ENCODE measurements around the gene RALB.
"Not testable (repeated sequence)": the region's sequence is repeated elsewhere in the genome, so short reads cannot be mapped to it uniquely, and the experiment has no call there.

The RALB gene

DNA sequence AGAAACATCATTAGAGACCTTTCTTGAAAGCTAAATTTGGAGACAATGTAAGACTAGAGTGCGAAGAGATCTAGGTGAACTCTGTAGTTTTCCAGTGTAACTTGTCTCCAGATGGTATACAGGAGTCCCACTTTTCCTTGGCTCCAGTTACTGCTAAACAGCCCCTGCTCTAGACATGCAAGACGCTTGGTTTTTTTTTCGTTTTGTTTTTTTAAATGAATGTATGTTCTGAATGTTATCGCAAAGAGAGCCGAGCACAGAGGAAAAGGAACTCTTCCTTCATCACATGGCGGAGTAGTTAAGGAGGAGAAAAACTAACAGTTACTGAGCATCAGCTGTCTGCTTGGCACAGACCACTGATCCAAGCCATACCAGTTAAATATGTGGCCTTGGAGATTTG, 2.4 kb downstream of the RALB start:
- Histone ChIP-seq H3K9me3 (ENCODE audit: low read length) (no peaks in the 10 kb centered on the region), H3K4me1 (ENCODE audit: insufficient read depth, low read length) (peaks cover 15% of the 10 kb centered on the region), H3K36me3 (ENCODE audit: insufficient read depth, low read length) (no peaks in the 10 kb centered on the region), H3K4me3 (ENCODE audit: low read length) (no peak overlapping the region), H3K27me3 (ENCODE audit: insufficient read depth, low read length) (peaks cover 15% of the 10 kb centered on the region), H2AFZ (ENCODE audit: low read depth, low read length) (no peak overlapping the region)

DNA sequence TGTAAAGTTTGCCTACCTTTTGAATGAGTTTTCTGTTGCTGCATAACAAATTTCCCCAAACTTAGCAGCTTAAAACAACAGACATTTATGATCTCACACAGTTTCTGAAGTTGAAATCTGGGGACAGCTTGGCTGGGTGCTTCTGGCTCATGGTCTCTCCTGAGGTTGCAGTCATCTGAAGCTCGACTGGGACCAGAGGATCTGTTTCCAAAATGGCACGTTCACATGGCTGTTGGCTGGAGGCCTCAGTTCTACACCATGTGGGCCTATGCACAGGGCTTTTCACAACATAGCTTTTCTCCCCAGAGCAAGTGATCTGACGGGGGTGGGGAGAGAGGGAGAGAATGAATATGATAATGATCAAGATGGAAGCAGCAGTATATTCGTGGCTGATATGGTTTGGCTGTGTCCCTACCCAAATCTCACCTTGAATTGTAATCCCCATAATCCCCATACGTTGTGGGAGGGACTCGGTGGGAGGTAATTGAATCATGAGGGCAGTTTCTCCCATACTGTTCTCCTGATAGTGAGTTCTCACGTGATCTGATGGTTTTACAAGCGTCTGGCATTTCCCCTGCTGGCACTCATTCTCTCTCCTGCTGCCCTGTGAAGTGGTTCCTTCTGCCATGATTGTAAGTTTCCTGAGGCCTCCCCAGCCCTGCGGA, 3.5 kb downstream of the RALB start:
- no peak overlapping the region for H3K4me3 ChIP-seq (ENCODE audit: low read length)
- no peak overlapping the region for H2AFZ ChIP-seq (ENCODE audit: low read depth, low read length)

DNA sequence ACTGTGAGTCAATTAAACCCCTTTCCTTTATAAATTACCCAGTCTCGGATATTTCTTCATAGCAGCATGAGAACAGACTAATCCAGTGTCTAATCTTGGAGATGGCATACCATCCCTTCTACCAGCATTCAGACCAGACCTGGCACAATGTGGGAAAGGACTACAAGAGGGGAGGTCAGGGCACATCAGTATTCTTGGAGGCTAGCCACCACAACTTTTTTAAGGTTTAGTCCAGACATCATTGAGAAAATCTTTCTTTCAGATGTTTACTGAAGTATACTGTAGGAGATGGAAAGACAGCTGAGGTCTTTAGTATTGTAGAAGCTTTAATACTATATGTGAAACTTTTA, 4.0 kb downstream of the RALB start:
- Histone ChIP-seq H3K27me3 (ENCODE audit: insufficient read depth, low read length) (no peaks in the 10 kb centered on the region), H2AFZ (ENCODE audit: low read depth, low read length) (no peak overlapping the region), H3K4me3 (ENCODE audit: low read length) (no peak overlapping the region), H3K9me3 (ENCODE audit: low read length) (peaks cover 5% of the 10 kb centered on the region), H3K36me3 (ENCODE audit: insufficient read depth, low read length) (no peaks in the 10 kb centered on the region), H3K4me1 (ENCODE audit: insufficient read depth, low read length) (peaks cover 15% of the 10 kb centered on the region)

More for the DNA sequence above, 3.5 kb downstream of the RALB start:
- H3K27me3 ChIP-seq (ENCODE audit: insufficient read depth, low read length): peaks cover 5% of the 10 kb centered on the region
- H3K9me3 ChIP-seq (ENCODE audit: low read length): peaks cover 5% of the 10 kb centered on the region
- H3K36me3 ChIP-seq (ENCODE audit: insufficient read depth, low read length): no peaks in the 10 kb centered on the region
- H3K4me1 ChIP-seq (ENCODE audit: insufficient read depth, low read length): peaks cover 15% of the 10 kb centered on the region

DNA sequence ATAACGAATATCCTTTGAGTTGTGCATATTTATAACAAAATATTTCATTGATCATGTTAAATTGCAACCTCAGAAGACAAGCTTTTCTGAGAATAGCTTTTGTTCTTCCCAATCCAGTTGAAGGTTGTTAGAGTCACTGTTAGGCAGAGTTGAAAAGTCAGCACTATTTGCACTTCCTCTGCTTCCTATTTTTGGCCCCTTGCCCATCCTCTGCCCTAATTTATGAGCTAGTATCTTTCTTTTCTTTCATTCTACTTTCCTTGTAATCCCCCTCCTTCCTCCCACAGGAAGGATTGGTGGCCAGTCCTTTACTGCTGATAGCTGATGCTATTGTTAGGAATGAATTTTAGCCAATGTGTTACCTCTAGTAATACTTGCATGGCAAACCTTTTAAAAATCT, 4.9 kb downstream of the RALB start:
- Histone ChIP-seq H3K27me3 (ENCODE audit: insufficient read depth, low read length) (no peaks in the 10 kb centered on the region), H3K36me3 (ENCODE audit: insufficient read depth, low read length) (no peaks in the 10 kb centered on the region)

DNA sequence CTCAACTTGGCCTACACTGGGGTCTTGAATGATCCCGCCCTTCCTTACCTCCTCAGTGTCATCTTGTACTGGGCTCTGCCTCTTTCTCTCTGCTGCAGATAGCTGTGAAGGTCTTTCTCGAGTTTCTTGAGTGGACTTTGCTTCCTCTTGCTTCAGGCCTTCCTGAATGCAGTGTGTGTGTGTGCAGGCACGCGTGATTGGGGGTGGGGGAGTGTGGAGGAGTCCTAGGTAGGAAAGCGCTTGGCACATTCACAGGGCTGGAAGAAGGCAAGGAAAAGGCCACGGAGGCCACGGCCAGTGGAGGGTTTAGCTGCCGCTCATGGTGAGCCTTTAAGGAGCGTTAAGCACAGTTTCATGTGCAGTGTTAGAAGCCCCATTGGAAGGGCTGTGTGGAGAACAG, 5.5 kb downstream of the RALB start:
- Histone ChIP-seq H3K9me3 (ENCODE audit: low read length) (peaks cover 5% of the 10 kb centered on the region), H3K27me3 (ENCODE audit: insufficient read depth, low read length) (no peaks in the 10 kb centered on the region), H3K36me3 (ENCODE audit: insufficient read depth, low read length) (no peaks in the 10 kb centered on the region), H3K4me3 (ENCODE audit: low read length) (no peak overlapping the region), H2AFZ (ENCODE audit: low read depth, low read length) (no peak overlapping the region), H3K4me1 (ENCODE audit: insufficient read depth, low read length) (peaks cover 10% of the 10 kb centered on the region)

More for the DNA sequence above, 4.9 kb downstream of the RALB start:
- Histone ChIP-seq H3K9me3 (ENCODE audit: low read length) (peaks cover 5% of the 10 kb centered on the region), H3K4me3 (ENCODE audit: low read length) (no peak overlapping the region), H3K4me1 (ENCODE audit: insufficient read depth, low read length) (peaks cover 10% of the 10 kb centered on the region), H2AFZ (ENCODE audit: low read depth, low read length) (no peak overlapping the region)

DNA sequence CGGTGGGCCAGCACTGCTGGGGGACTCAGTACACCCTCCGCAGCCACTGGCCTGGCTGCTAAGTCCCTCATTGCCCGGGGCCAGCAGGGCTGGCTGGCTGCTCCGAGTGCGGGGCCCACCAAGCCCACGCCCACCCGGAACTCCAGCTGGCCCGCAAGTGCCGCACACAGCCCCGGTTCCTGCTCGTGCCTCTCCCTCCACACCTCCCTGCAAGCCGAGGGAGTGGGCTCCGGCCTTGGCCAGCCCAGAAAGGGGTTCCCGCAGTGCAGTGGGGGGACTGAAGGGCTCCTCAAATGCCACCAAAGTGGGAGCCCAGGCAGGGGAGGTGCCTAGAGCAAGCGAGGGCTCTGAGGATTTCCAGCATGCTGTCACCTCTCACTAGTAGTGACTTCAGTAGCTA, 7.3 kb downstream of the RALB start:
- H2AFZ ChIP-seq (ENCODE audit: low read depth, low read length); H3K36me3 ChIP-seq (ENCODE audit: insufficient read depth, low read length); H3K4me1 ChIP-seq (ENCODE audit: insufficient read depth, low read length); H3K4me3 ChIP-seq (ENCODE audit: low read length); H3K9me3 ChIP-seq (ENCODE audit: low read length); H3K27me3 ChIP-seq (ENCODE audit: insufficient read depth, low read length): not testable (repeated sequence)

DNA sequence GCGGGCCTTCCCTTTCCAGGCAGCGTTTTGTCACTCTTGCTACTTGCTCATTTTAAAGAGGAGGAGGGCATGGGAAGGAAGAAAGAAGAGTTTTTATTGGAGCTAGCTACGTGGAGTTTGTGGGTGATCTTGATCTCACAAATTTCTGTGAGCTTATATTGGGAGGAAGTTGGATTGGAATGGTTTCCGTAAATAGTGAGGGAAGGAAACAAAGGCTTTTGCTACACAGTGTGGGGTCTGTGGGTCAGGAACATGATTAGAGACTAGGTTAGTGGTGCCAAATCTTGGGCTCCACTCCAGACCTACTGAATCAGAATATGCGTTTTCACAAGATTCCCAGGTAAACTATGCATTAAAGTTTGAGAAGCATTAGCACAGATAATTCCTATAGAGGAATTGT, 8.1 kb downstream of the RALB start:
- H3K4me3 ChIP-seq (ENCODE audit: low read length): no peak overlapping the region
- H3K27me3 ChIP-seq (ENCODE audit: insufficient read depth, low read length): no peaks in the 10 kb centered on the region
- H3K36me3 ChIP-seq (ENCODE audit: insufficient read depth, low read length): no peaks in the 10 kb centered on the region
- H3K4me1 ChIP-seq (ENCODE audit: insufficient read depth, low read length): no peaks in the 10 kb centered on the region
- peaks cover 5% of the 10 kb centered on the region for H3K9me3 ChIP-seq (ENCODE audit: low read length)
- H2AFZ ChIP-seq (ENCODE audit: low read depth, low read length): no peak overlapping the region

DNA sequence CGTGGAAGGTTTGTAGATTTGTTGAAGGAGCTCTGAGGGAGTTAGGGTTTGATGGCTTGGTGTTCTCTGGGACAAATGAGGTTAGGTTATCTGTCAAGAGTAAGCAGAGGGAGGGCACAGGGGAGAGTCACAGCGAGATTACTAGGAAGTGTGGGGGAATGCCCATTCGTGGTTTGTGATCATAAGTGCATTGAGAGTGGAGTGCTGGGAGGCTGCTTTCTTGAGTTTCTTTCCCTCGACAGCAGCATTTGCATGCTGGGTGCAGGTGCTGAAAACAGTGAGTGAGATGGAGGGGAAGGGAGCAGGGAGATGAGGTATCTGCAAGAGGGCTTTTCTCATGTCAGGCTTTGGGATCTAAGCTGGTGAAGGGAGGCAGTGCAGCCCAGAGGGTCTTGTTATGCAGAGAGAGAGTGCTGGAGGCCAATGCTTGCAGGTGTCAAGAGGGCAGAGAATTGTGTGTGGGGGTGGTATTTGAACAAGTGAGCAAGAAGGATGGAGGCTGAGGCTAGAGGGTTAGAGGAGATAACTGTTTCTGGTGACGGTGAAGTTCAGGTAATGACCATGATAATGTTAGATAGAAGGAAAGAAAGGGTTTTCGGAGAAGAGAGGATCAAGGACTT, 8.8 kb downstream of the RALB start:
- no peaks in the 10 kb centered on the region for H3K36me3 ChIP-seq (ENCODE audit: insufficient read depth, low read length)
- H3K4me1 ChIP-seq (ENCODE audit: insufficient read depth, low read length): no peaks in the 10 kb centered on the region
- H2AFZ ChIP-seq (ENCODE audit: low read depth, low read length): no peak overlapping the region
- peaks cover 5% of the 10 kb centered on the region for H3K9me3 ChIP-seq (ENCODE audit: low read length)
- no peaks in the 10 kb centered on the region for H3K27me3 ChIP-seq (ENCODE audit: insufficient read depth, low read length)
- no peak overlapping the region for H3K4me3 ChIP-seq (ENCODE audit: low read length)

DNA sequence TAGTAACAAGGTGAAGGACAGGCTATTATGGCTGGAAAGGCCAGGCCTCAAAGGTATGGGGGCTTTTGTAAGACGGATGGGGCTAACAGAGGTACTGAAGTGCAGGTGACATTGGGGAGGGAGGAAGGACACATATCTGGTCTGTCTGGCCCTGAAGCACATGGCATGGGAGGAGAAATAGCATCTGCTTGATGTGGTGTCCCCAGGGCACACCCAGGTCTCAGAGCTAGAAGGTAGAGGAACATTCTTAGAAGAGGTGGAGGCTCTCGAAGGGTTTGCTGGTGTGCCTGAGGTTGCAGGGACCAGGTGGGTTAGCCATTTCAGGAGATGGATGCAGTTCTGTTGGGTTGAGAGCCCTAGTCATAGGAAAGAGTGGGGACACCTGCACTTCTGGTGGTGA, 9.5 kb downstream of the RALB start:
- H3K4me1 ChIP-seq (ENCODE audit: insufficient read depth, low read length): no peaks in the 10 kb centered on the region
- no peaks in the 10 kb centered on the region for H3K27me3 ChIP-seq (ENCODE audit: insufficient read depth, low read length)
- no peak overlapping the region for H2AFZ ChIP-seq (ENCODE audit: low read depth, low read length)
- H3K9me3 ChIP-seq (ENCODE audit: low read length): peaks cover 5% of the 10 kb centered on the region
- no peak overlapping the region for H3K4me3 ChIP-seq (ENCODE audit: low read length)
- no peaks in the 10 kb centered on the region for H3K36me3 ChIP-seq (ENCODE audit: insufficient read depth, low read length)

DNA sequence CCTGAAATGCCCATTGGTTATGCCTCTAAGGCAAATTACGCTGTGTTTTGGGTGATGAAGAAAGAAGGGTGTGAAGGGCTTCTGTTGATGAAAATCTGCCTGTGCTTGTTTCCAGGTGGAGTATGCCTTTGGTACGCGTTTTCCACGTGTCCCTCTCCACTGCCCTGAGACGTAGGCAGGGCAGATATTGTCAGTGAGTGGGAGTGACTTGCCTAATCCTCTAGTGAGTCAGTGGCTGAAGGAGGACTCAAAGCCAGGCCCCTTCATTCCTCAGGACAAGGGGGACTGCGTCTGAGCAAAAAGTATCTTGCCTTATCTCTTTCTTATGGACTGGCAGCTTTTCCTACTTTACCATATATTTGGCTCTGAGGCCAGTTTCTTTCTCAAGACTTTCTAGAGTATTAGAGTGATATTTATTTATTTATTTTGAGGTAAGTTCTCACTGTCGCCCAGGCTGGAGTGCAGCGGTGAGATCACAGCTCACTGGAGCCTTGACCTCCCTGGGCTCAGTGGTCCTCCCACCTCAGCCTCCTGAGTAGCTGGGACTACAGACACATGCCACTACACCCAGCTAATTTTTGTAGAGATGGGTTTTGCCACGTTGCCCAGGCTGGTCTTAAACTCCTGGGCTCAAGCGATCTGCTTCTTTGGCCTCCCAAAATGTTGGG, 10.2 kb downstream of the RALB start:
- H2AFZ ChIP-seq (ENCODE audit: low read depth, low read length): no peak overlapping the region
- H3K4me1 ChIP-seq (ENCODE audit: insufficient read depth, low read length): no peaks in the 10 kb centered on the region

DNA sequence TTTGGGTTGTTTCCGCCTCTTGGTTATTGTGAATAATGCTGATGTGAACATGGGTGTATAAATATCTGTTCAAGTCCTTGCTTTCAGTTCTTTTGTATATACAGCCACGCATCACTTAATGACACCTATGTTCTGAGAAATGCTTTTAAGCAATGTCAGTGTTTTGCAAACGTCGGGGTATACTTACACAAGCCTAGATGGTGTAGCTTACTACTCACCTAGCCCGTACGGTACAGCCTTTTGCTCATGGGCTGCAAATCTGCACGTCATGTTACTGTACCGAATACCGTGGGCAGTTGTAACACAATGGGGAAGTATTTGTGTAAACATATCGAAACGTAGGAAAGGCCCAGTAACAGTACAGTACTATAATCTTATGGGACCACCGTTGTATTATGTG, 12.4 kb downstream of the RALB start:
- Histone ChIP-seq H2AFZ (ENCODE audit: low read depth, low read length) (no peak overlapping the region), H3K4me1 (ENCODE audit: insufficient read depth, low read length) (no peaks in the 10 kb centered on the region), H3K4me3 (ENCODE audit: low read length) (no peak overlapping the region), H3K27me3 (ENCODE audit: insufficient read depth, low read length) (no peaks in the 10 kb centered on the region), H3K36me3 (ENCODE audit: insufficient read depth, low read length) (no peaks in the 10 kb centered on the region), H3K9me3 (ENCODE audit: low read length) (peaks cover 10% of the 10 kb centered on the region)

More for the DNA sequence above, 10.2 kb downstream of the RALB start:
- H3K4me3 ChIP-seq (ENCODE audit: low read length): no peak overlapping the region
- H3K36me3 ChIP-seq (ENCODE audit: insufficient read depth, low read length): no peaks in the 10 kb centered on the region
- H3K27me3 ChIP-seq (ENCODE audit: insufficient read depth, low read length): no peaks in the 10 kb centered on the region
- H3K9me3 ChIP-seq (ENCODE audit: low read length): peaks cover 5% of the 10 kb centered on the region

DNA sequence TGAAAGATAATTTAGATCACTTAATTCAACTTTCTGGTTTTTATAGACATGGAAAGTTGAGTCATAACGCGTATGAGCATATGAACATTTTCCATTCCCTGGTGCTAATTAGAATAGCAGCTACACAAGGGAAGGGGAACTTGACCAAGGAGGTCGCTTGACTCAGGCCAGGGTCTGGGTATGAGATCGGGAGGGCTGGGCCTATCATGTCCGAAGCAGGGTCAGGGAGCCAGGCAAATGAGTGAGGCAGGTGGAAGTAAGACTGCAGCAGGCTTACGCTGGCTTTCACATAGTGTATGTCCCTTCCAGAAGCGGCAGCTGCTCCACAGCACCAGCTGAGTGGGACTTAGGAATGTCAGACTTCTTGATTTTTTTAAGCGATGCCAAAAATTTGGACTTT, 14.7 kb downstream of the RALB start:
- H3K27me3 ChIP-seq (ENCODE audit: insufficient read depth, low read length): no peaks in the 10 kb centered on the region
- no peaks in the 10 kb centered on the region for H3K36me3 ChIP-seq (ENCODE audit: insufficient read depth, low read length)
- no peaks in the 10 kb centered on the region for H3K4me1 ChIP-seq (ENCODE audit: insufficient read depth, low read length)
- H3K4me3 ChIP-seq (ENCODE audit: low read length): no peak overlapping the region
- H3K9me3 ChIP-seq (ENCODE audit: low read length): peaks cover 5% of the 10 kb centered on the region
- no peak overlapping the region for H2AFZ ChIP-seq (ENCODE audit: low read depth, low read length)

DNA sequence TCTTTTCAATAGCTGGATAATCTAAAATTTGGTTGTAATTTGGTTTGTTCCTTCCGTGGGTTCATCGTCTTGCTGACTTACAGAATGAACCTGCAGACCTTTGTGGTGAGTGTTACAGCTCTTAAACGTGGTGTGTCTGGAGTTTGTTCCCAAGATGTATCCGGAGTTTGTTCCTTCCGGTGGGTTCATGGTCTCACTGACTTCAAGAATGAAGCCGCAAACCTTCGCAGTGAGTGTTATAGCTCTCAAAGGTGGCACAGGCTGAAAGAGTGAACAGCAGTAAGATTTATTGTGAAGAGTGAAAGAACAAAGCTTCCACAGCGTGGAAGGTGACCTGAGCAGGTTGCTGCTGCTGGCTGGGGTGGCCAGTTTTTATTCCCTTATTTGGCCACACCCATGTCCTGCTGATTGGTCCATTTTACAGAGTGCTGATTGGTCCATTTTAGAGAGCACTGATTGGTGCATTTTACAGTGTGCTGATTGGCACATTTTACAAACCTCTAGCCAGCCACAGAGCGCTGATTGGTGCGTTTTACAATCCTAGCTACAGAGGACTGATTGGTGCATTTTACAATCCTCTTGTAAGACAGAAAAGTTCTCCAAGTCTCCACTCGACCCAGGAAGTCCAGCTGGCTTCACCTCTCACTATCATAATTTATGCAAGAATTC, 16.6 kb downstream of the RALB start:
- Histone ChIP-seq H3K4me3 (ENCODE audit: low read length) (no peak overlapping the region), H3K9me3 (ENCODE audit: low read length) (peaks cover 5% of the 10 kb centered on the region), H3K27me3 (ENCODE audit: insufficient read depth, low read length) (no peaks in the 10 kb centered on the region)

More for the DNA sequence above, 16.6 kb downstream of the RALB start:
- Histone ChIP-seq H2AFZ (ENCODE audit: low read depth, low read length) (no peak overlapping the region), H3K4me1 (ENCODE audit: insufficient read depth, low read length) (no peaks in the 10 kb centered on the region), H3K36me3 (ENCODE audit: insufficient read depth, low read length) (no peaks in the 10 kb centered on the region)
